SK-N-MC (cell line): ENCODE results near the gene KCNA5.

Experiments
- EZH2 ChIP-seq: fragments of 200-600 bp; sonication (generic); IDR thresholded peaks from one replicate; pipeline ENCODE4 v1.6.1; 2017; ENCODE audit warnings: antibody characterized with exemption
- FOXP2 ChIP-seq: optimal IDR thresholded peaks from 2 replicates; pipeline ENCODE3; 2011; ENCODE audit warnings: mild to moderate bottlenecking, moderate library complexity; ENCODE audit not compliant: insufficient read depth; ENCODE audit errors: extremely low read length, control extremely low read depth
- POLR2AphosphoS5 ChIP-seq: IDR thresholded peaks from 2 replicates; pipeline ENCODE4 v1.6.1; 2012; ENCODE audit warnings: mild to moderate bottlenecking, low read depth, low read length, borderline replicate concordance

- no peak for TF ChIP-seq POLR2AphosphoS5
- no peak for TF ChIP-seq EZH2
- no peak for TF ChIP-seq FOXP2
Measured at GRCh38 chr12:5043589-5044419, at the start of gene KCNA5.
